Measurements from ENCODE around the gene OPN3. TPM values are rescaled to one million over a fixed set of nuclear protein-coding genes. Genes with fewer than 3 reads are reported as not detected.
A peak's percentile ranks its signal among the peaks of the same experiment; 100 is the strongest.

OPN3 gene
- total RNA-seq, 2 donors from 2014 or later = 8.2 to 13.6 TPM

GRCh38 chr1:241636291-241636690 lies 3.9 kb downstream of the OPN3 start:
- no peak overlapping the region for H3K27ac Mint-ChIP-seq
- ATAC-seq (no peak), DNase-seq (ENCODE audit: low spot score in 2 of 2) (no peak)
- H3K36me3 Mint-ChIP-seq = peaks cover 22 to 46% of the 10 kb centered on the region in 2 donors
- H3K9me3 Mint-ChIP-seq = peaks cover 3 to 4% of the 10 kb centered on the region in 2 donors

- H3K27ac Mint-ChIP-seq = no peak overlapping the region
- DNase-seq (ENCODE audit: low spot score in 2 of 2) = no peak
- ATAC-seq = no peak
- peaks cover 22 to 42% of the 10 kb centered on the region in 2 donors for H3K36me3 Mint-ChIP-seq
- peaks cover 2 to 4% of the 10 kb centered on the region in 2 donors for H3K9me3 Mint-ChIP-seq
Observed at GRCh38 chr1:241635556-241636152, 4.5 kb downstream of the OPN3 start.

GRCh38 chr1:241632987-241633386 lies 7.2 kb downstream of the OPN3 start:
- Mint-ChIP-seq H3K9me3 (peaks cover 0 to 4% of the 10 kb centered on the region in 2 donors), H3K36me3 (peaks cover 13 to 32% of the 10 kb centered on the region in 2 donors), H3K27ac (no peak overlapping the region)
- no peak for ATAC-seq
- no peak for DNase-seq (ENCODE audit: low spot score in 2 of 2)

- peaks cover 0 to 4% of the 10 kb centered on the region in 2 donors for H3K9me3 Mint-ChIP-seq
- ATAC-seq (no peak), DNase-seq (ENCODE audit: low spot score in 2 of 2) (no peak)
- H3K27ac Mint-ChIP-seq = no peak overlapping the region
- H3K36me3 Mint-ChIP-seq = peaks cover 9 to 32% of the 10 kb centered on the region in 2 donors
Observed at GRCh38 chr1:241631674-241632073, 8.5 kb downstream of the OPN3 start.

GRCh38 chr1:241630899-241631298 lies 9.3 kb downstream of the OPN3 start:
- ATAC-seq = no peak
- peaks cover 9 to 32% of the 10 kb centered on the region in 2 donors for H3K36me3 Mint-ChIP-seq
- peaks cover 0 to 4% of the 10 kb centered on the region in 2 donors for H3K9me3 Mint-ChIP-seq
- H3K27ac Mint-ChIP-seq = no peak overlapping the region
- DNase-seq (ENCODE audit: low spot score in 2 of 2) = no peak

GRCh38 chr1:241630476-241630875 lies 9.7 kb downstream of the OPN3 start:
- no peak for DNase-seq (ENCODE audit: low spot score in 2 of 2)
- Mint-ChIP-seq H3K27ac (no peak overlapping the region), H3K36me3 (peaks cover 8 to 28% of the 10 kb centered on the region in 2 donors), H3K9me3 (peaks cover 0 to 4% of the 10 kb centered on the region in 2 donors)
- no peak for ATAC-seq

GRCh38 chr1:241630005-241630404 lies 10.2 kb downstream of the OPN3 start:
- DNase-seq (ENCODE audit: low spot score in 2 of 2) (no peak), ATAC-seq (no peak)
- no peak overlapping the region for H3K27ac Mint-ChIP-seq
- H3K36me3 Mint-ChIP-seq = peaks cover 3 to 23% of the 10 kb centered on the region in 2 donors
- H3K9me3 Mint-ChIP-seq = peaks cover 0 to under 1% of the 10 kb centered on the region in 2 donors

GRCh38 chr1:241627453-241628259 lies 12.5 kb downstream of the OPN3 start:
- DNase-seq (ENCODE audit: low spot score in 2 of 2) (peak in 1 of 2 donors; percentile 31), ATAC-seq (peak; percentile 73 to 84)
- Mint-ChIP-seq H3K36me3 (peaks cover 0 to 10% of the 10 kb centered on the region in 2 donors), H3K27ac (peak overlapping the region in 1 of 2 donors; percentile 79), H3K9me3 (no peaks in the 10 kb centered on the region)

- ATAC-seq (no peak), DNase-seq (ENCODE audit: low spot score in 2 of 2) (no peak)
- Mint-ChIP-seq H3K27ac (no peak overlapping the region), H3K9me3 (no peaks in the 10 kb centered on the region), H3K36me3 (no peaks in the 10 kb centered on the region)
Observed at GRCh38 chr1:241624935-241625334, 15.2 kb downstream of the OPN3 start.

- no peak overlapping the region for H3K27ac Mint-ChIP-seq
Observed at GRCh38 chr1:241622669-241623068, 17.5 kb downstream of the OPN3 start.

GRCh38 chr1:241617426-241617825 lies 22.7 kb downstream of the OPN3 start:
- no peaks in the 10 kb centered on the region for H3K9me3 Mint-ChIP-seq
- no peak for DNase-seq (ENCODE audit: low spot score in 2 of 2)
- ATAC-seq = peak in 1 of 2 donors; percentile 37
- H3K27ac Mint-ChIP-seq = no peak overlapping the region
- no peaks in the 10 kb centered on the region for H3K36me3 Mint-ChIP-seq

More at GRCh38 chr1:241622669-241623068, 17.5 kb downstream of the OPN3 start:
- Mint-ChIP-seq H3K36me3 (no peaks in the 10 kb centered on the region), H3K9me3 (no peaks in the 10 kb centered on the region)
- ATAC-seq (no peak), DNase-seq (ENCODE audit: low spot score in 2 of 2) (no peak)

GRCh38 chr1:241615043-241615974 lies 24.9 kb downstream of the OPN3 start:
- DNase-seq (ENCODE audit: low spot score in 2 of 2) (no peak), ATAC-seq (no peak)
- Mint-ChIP-seq H3K27ac (peak overlapping the region in 1 of 2 donors; percentile 44), H3K36me3 (no peaks in the 10 kb centered on the region), H3K9me3 (no peaks in the 10 kb centered on the region)

- no peak for ATAC-seq
- no peak overlapping the region for H3K27ac Mint-ChIP-seq
- no peaks in the 10 kb centered on the region for H3K9me3 Mint-ChIP-seq
- no peak for DNase-seq (ENCODE audit: low spot score in 2 of 2)
- no peaks in the 10 kb centered on the region for H3K36me3 Mint-ChIP-seq
Observed at GRCh38 chr1:241614572-241614971, 25.6 kb downstream of the OPN3 start.

- peak; percentile 44 to 64 for ATAC-seq
Observed at GRCh38 chr1:241614144-241614543, 26.0 kb downstream of the OPN3 start.

GRCh38 chr1:241612533-241613477 lies 27.4 kb downstream of the OPN3 start:
- no peaks in the 10 kb centered on the region for H3K9me3 Mint-ChIP-seq
- H3K27ac Mint-ChIP-seq = peak overlapping the region in 1 of 2 donors; percentile 32
- ATAC-seq (peak in 1 of 2 donors; percentile 38), DNase-seq (ENCODE audit: low spot score in 2 of 2) (no peak)
- no peaks in the 10 kb centered on the region for H3K36me3 Mint-ChIP-seq

More at GRCh38 chr1:241614144-241614543, 26.0 kb downstream of the OPN3 start:
- Mint-ChIP-seq H3K36me3 (no peaks in the 10 kb centered on the region), H3K9me3 (no peaks in the 10 kb centered on the region), H3K27ac (no peak overlapping the region)
- no peak for DNase-seq (ENCODE audit: low spot score in 2 of 2)

- Mint-ChIP-seq H3K27ac (no peak overlapping the region), H3K36me3 (no peaks in the 10 kb centered on the region), H3K9me3 (no peaks in the 10 kb centered on the region)
- DNase-seq (ENCODE audit: low spot score in 2 of 2) (no peak), ATAC-seq (no peak)
Observed at GRCh38 chr1:241611736-241612135, 28.4 kb downstream of the OPN3 start.
